ENCODE measurements around the gene PRTFDC1.
"Not testable (repeated sequence)": the region's sequence is repeated elsewhere in the genome, so short reads cannot be mapped to it uniquely, and the experiment has no call there.

The PRTFDC1 gene

DNA sequence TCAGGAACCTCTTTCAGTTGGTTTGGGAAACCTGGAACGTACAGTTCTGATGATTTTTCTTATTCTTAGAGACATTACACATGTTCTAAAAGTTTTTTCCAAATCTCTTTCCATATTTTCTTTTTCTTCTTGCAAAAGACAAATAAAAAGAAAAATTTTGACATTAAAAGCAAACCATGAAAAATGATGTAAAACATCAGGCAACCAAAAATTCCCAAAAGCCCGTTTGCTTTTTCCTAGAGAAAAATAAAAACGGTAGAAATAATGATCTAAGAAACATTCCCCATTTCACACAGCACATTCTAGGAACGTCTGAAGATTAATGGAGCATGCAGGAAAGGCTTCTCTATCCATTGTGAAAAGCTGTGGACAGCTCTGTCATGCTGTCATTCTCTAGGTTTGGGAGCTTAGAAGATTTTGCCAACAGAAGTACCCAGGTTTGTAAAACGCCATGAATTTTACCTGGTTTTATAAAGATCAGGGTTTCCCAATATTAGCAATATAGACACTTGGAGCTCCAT lies 11.2 kb upstream of the PRTFDC1 start:
- no peak for DNase-seq

- peak; percentile 76 for DNase-seq
Observed at GRCh38 chr10:24962995-24963394, 10.6 kb upstream of the PRTFDC1 start.

- DNase-seq, result no peak
Observed at GRCh38 chr10:24961582-24961981, 9.2 kb upstream of the PRTFDC1 start.

DNA sequence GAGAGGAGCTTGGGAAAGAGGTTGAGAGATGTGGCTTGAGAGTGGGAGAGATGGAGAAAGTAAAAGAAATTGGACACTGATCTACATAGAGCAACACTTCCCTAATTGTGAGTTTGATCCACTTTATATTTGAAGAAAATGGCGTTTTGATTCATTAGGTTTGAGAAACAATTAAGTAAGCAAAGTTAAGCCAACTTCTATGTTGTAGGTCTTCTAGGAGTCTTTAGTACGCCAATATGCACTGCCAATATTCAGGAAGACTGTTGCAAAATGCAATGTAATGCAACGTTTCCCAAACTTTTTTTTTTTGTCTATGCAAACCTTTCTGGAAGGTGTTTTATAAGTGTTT lies 7.0 kb upstream of the PRTFDC1 start:
- DNase-seq, result no peak

GRCh38 chr10:24958721-24959381 lies 6.4 kb upstream of the PRTFDC1 start:
- no peak for DNase-seq

- DNase-seq, result no peak
Observed at GRCh38 chr10:24958091-24958720, 5.8 kb upstream of the PRTFDC1 start.

DNA sequence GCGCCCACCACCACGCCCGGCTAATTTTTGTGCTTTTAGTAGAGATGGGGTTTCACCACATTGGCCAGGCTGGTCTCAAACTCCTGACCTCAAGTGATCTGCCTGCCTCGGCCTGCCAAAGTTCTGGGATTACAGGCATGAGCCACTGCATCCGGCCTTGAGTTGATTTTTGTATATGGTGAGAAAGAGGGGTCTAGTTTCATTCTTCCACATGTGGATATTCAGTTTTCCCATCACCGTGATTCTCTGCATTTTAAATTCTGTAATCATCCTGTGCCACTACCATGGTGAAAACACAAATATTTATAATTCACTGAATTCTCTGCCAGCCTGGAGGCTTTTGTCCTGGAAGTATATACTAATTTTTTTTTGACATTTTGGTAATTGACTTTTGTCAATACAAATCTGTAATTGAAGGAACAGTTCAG lies 5.2 kb upstream of the PRTFDC1 start:
- DNase-seq, result not testable (repeated sequence)

DNA sequence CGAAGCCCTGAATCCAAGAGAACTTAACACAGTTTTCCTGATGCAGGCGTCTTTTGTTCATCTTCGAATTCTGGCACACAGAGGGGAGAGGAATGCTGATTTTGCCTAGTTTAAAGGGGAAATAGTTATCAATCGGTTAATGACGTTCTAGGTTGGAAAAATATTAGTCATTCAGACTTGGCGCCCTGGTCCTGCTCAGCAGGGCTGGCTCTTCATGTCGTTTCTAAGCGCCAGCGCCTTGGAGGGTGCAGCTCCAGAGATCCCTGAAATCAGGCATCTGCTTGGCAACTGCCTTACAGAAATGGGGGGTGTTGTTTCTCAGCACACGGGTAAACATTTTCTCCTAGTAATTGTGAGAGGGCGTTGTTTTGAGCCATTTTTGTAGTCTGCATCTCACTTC lies 1.3 kb upstream of the PRTFDC1 start:
- no peak for DNase-seq

DNA sequence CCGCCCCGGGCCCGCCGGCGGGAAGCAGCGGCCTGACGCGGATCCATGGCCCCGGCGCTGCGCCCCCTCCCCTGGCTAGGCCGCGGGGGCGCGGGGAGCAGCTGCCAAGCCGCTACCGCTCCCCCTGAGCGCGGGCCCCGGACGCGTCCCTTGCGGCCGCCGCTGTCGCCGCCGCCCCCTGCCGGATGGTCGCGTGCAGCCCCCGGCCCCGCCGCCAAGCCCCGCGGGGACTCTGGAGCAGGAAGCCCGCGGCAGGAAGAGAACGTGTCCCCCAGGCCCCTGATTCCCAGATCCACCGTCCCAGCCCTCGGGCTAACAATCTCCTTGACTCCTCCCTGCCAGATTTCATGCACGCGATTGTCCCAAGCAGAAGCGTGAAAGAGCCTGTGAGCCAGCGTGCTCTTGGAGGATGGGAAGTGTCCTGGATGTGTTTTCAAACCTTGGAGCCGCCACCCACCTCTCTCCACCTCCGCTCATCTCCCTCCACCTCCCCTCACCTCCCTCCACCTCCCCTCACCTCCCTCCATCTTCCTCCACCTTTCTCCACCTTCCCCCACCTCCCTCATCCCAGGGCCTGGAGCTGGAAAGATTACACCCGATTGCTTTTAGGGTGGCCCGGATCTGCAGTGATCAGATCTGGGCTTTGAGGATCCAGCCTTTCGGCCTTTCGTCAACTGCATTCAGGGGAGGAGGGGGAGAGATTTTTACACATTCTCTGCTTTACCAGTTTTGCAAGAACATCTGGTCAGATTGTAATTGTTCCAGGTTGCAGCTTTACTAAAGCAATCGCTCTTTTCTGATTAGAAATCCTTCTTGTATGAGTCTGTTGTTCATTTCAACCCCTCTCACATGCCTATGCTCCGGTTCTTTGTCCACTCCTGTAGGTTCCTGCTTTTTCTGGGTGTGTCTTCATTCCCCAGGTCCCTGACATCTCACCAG lies 570 bp upstream of the PRTFDC1 start:
- DNase-seq, result peak; percentile 78

- peak; percentile 61 for DNase-seq
Observed at GRCh38 chr10:24951201-24952142, 934 bp downstream of the PRTFDC1 start.

GRCh38 chr10:24950439-24950838 lies 2.0 kb downstream of the PRTFDC1 start:
- DNase-seq, result no peak

DNA sequence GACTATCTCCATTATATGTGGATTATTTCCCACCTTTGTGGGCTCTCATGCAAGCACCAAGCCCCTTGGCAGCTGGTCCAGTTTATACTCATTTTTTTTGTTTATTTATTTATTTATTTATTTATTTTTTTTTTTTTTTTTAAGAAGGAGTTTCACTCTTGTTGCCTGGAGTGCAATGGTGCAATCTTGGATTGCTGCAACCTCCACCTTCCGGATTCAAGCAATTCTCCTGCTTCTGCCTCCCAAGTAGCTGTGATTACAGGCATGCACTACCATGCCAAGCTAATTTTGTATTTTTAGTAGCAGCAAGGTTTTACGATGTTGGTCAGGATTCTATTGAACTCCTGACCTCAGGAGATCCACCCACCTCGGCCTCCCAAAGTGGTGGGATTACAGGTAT lies 2.8 kb downstream of the PRTFDC1 start:
- no peak for DNase-seq

DNA sequence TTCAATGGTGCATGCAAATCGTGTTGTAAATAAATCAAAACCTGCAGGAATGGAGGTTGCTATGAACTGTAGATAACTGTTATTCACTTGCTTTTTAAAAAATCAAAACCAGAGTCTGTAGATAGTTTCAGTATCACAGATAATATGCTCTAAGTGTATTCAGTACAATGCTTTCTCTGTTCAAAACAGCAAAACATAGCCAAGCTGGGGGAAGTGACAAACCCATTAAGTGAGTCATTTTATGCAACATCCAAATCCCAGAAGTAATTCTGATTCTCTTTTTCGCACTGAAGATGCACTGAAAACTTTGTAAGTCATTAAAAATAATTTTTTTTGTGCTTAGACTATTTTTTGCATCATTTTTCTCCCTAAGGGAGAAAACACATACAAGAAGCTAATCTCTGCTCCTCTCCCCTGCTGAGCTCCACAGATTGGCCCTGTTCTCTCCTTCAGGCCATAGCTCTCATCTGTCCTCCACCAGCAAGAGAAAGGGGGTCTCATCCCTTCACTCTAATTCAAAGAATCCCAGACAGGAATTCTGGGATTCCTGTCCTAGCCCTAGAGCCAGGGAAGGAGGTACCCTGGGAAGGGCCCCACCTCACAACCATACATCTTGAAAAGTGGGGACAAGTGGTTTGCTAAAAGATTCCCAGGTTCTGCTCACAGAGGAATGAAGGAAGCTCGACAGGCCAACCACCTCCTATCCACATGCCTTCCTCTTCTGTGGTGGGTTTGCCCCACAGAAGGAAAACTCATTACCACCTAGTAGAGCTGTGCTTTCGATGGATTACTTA lies 4.9 kb downstream of the PRTFDC1 start:
- no peak for DNase-seq

DNA sequence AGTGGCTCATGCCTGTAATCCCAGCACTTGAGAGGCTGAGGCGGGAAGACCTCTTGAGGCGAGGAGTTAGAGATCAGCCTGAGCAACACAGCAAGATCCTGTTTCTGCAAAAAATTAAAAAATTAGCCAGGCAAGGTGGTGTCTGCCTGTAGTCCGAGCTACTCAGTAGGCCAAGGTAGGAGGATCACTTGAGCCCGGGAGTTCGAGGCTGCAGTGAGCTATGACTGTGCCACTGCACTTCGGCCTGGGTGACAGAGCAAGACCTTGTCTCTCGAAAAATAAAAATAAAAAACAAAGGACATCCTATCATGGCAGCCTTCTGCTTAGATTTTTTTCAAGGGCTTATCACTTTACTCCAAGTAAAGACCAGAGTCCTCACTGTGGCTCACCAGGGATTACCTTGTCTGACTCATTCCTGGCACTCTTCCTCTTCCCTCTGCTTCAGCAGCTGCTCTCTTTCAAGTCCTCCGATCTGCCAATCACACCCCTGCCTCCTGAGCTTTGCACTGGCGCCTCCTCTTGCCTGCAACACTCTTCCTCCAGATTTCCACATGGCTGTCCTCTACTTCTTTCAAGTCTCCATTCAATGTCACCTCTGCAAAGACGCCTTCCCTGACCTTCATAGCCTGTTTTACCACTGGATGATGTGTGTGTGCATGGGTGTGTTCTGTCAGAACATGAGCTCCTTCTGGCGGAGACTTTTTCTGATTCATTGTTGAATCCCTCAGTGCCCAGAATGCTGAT lies 7.7 kb downstream of the PRTFDC1 start:
- DNase-seq, result peak; percentile 80

DNA sequence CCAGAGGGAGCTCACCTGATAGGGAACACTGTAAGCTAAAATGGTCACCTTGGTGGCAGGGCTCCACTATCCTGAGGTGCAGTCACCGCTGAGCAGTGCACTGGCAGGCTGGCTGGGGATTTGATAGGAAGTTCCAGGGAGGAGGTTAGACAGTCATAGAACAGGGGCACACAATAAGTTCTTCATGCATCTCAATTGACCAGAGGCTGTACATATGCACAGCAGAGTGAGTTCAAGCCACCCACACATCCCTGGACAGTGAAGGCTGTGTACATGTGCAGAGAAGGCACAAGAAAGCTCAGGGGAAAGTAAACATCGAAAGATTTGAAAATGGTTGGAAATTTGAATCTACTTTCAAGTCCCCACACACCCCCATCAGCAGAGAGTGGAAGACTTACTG lies 13.9 kb downstream of the PRTFDC1 start:
- no peak for DNase-seq

- no peak for DNase-seq
Observed at GRCh38 chr10:24938076-24938475, 14.3 kb downstream of the PRTFDC1 start.

DNA sequence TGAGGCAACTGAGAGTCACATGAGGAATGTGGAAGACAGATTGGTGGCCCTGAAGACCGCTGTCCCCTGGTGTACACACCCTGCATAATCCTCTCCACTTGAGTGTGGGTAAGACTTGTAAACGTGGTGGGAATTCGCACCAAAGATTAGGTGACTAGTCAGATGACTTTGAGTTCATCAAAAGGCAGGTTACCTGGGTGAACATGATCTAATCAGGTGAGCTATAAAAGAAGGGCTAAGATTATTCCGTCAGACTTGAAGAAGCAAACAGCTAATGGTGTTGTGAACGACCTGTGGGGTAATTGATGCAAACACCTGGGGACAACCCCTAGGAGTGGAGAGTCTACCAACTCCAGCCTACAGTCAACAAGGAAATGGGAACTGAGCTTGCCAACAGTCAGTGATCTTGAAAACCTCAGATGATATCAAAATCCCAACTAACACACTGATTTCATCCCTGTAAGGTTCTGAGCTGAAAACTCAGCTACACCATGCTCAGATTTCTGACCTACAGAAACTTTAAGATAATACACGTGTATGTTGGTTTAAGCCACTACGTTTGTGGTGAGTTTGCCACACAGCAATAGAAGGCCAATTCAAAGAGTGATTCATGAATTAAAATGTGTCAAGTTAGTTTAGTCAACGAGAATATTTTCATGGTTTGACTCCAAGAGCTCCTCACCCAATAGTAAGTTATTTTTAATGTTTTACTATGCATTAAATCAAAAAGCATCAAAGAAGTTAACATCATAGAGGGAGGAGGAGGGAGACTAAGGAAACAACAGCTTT lies 16.7 kb downstream of the PRTFDC1 start:
- DNase-seq, result no peak

- DNase-seq, result no peak
Observed at GRCh38 chr10:24931236-24931635, 21.2 kb downstream of the PRTFDC1 start.

- DNase-seq, result no peak
Observed at GRCh38 chr10:24930427-24930826, 22.0 kb downstream of the PRTFDC1 start.

- DNase-seq, result no peak
Observed at GRCh38 chr10:24929904-24930303, 22.5 kb downstream of the PRTFDC1 start.

All from DMS53 (cell line).